GM23338 (cell line): ENCODE measurements around the gene GPC5. TPM values are rescaled to one million over a fixed set of nuclear protein-coding genes. Genes with fewer than 3 reads are reported as not detected.
"Not testable (repeated sequence)": the region's sequence is repeated elsewhere in the genome, so short reads cannot be mapped to it uniquely, and the experiment has no call there.

ENCODE experiments used
- ATAC-seq: fragments of 200-7000 bp; cut with Tn5 transposase; 3 replicates; pipeline ENCODE4 v1.9.1; 2020
- DNase-seq: peaks from one replicate; pipeline ENCODE4 v3.0.0-alpha.2; 2015; ENCODE audit warnings: low spot score
- H2AFZ ChIP-seq: fragments of 200-600 bp; sonication (generic); 2 replicates; pipeline ENCODE4 v1.8.0; 2016; ENCODE audit warnings: antibody characterized with exemption, mild to moderate bottlenecking, moderate library complexity
- H3F3A ChIP-seq: fragments of 200-600 bp; sonication (generic); replicated peaks from 2 replicates; pipeline ENCODE4 v1.8.0; 2017; ENCODE audit warnings: antibody characterized with exemption, mixed run types, low read depth
- H3K27ac ChIP-seq: fragments of 200-600 bp; sonication (generic); 2 replicates; pipeline ENCODE4 v1.6.1; 2016; ENCODE audit warnings: low read depth
- H3K27me3 ChIP-seq: fragments of 200-600 bp; sonication (generic); 2 replicates; pipeline ENCODE4 v1.8.0; 2016; ENCODE audit warnings: mild to moderate bottlenecking, mixed run types, moderate library complexity; ENCODE audit not compliant: insufficient read depth
- H3K36me3 ChIP-seq: fragments of 200-600 bp; sonication (generic); 2 replicates; pipeline ENCODE4 v1.8.0; 2016; ENCODE audit warnings: mild to moderate bottlenecking; ENCODE audit not compliant: insufficient read depth
- H3K4me1 ChIP-seq: fragments of 200-600 bp; sonication (generic); 2 replicates; pipeline ENCODE4 v1.8.0; 2016; ENCODE audit warnings: mild to moderate bottlenecking, moderate library complexity; ENCODE audit not compliant: insufficient read depth
- H3K4me2 ChIP-seq: fragments of 200-600 bp; sonication (generic); 2 replicates; pipeline ENCODE4 v1.7.1; 2017; ENCODE audit warnings: mixed run types
- H3K4me3 ChIP-seq: fragments of 200-600 bp; sonication (generic); 2 replicates; pipeline ENCODE4 v1.6.1; 2016; ENCODE audit warnings: mixed run types
- H3K79me2 ChIP-seq: fragments of 200-600 bp; sonication (generic); replicated peaks from 2 replicates; pipeline ENCODE4 v1.8.0; 2017; ENCODE audit warnings: mild to moderate bottlenecking; ENCODE audit not compliant: insufficient read depth
- H3K9me2 ChIP-seq: fragments of 200-600 bp; sonication (generic); 2 replicates; pipeline ENCODE4 v1.8.0; 2017; ENCODE audit not compliant: insufficient read depth
- H4K20me1 ChIP-seq: fragments of 200-600 bp; sonication (generic); replicated peaks from 2 replicates; pipeline ENCODE4 v1.8.0; 2017; ENCODE audit warnings: mild to moderate bottlenecking; ENCODE audit not compliant: insufficient read depth
- H3K27ac Mint-ChIP-seq: 2 replicates; pipeline ENCODE4 v1.8.0; 2020; ENCODE audit warnings: inconsistent platforms, mild to moderate bottlenecking, moderate library complexity, mixed read lengths
- H3K27me3 Mint-ChIP-seq: 3 replicates; pipeline ENCODE4 v1.8.0; 2022; ENCODE audit warnings: low read depth, mild to moderate bottlenecking, moderate library complexity, mixed read lengths, inconsistent platforms; ENCODE audit not compliant: insufficient read depth, poor library complexity
- H3K36me3 Mint-ChIP-seq: 3 replicates; pipeline ENCODE4 v1.8.0; 2021; ENCODE audit warnings: low read depth, mild to moderate bottlenecking, inconsistent platforms, moderate library complexity, mixed read lengths
- H3K4me1 Mint-ChIP-seq: 3 replicates; pipeline ENCODE4 v1.8.0; 2020; ENCODE audit warnings: mild to moderate bottlenecking, inconsistent platforms, mixed read lengths
- H3K4me3 Mint-ChIP-seq: 3 replicates; pipeline ENCODE4 v1.8.0; 2021; ENCODE audit warnings: moderate library complexity, mild to moderate bottlenecking, inconsistent platforms, mixed read lengths
- H3K9me3 Mint-ChIP-seq: 3 replicates; pipeline ENCODE4 v1.8.0; 2020; ENCODE audit warnings: moderate library complexity, mild to moderate bottlenecking, inconsistent platforms, mixed read lengths
- CREB1 ChIP-seq: fragments of 250-450 bp; sonication (Bioruptor Pico); IDR thresholded peaks from 2 replicates; pipeline ENCODE4 v1.5.0; 2020; ENCODE audit warnings: low read depth, mild to moderate bottlenecking, moderate library complexity
- CTCF ChIP-seq, 2 experiments: fragments of 200-600 bp in 1 of 2; sonication (generic) in 1 of 2; conservative IDR thresholded peaks; 2 replicates each; pipeline versions ENCODE4 v1.5.1 to v1.6.1; 2016 to 2017; ENCODE audit warnings: antibody characterized with exemption in 2 of 2, low read depth in 2 of 2, mild to moderate bottlenecking in 2 of 2, moderate library complexity in 1 of 2
- EZH2 ChIP-seq: fragments of 200-600 bp; sonication (generic); IDR thresholded peaks from one replicate; pipeline ENCODE4 v1.8.0; 2017; ENCODE audit warnings: antibody characterized with exemption, mild to moderate bottlenecking, low read depth; ENCODE audit not compliant: unreplicated experiment
- JUNB ChIP-seq: IDR thresholded peaks from one replicate; pipeline ENCODE4 v1.6.1; 2016; ENCODE audit warnings: antibody characterized with exemption; ENCODE audit not compliant: unreplicated experiment
- NANOG ChIP-seq: IDR thresholded peaks from 2 replicates; pipeline ENCODE4 v1.6.1; 2016; ENCODE audit warnings: antibody characterized with exemption, borderline replicate concordance
- REST ChIP-seq: IDR thresholded peaks from one replicate; pipeline ENCODE4 v1.6.1; 2018; ENCODE audit warnings: antibody characterized with exemption; ENCODE audit not compliant: unreplicated experiment
- ZNF331 ChIP-seq: fragments of 250-450 bp; sonication (Bioruptor Pico); IDR thresholded peaks from 2 replicates; pipeline ENCODE4 v1.5.0; 2020; ENCODE audit warnings: low read depth, mild to moderate bottlenecking, moderate library complexity
- polyA plus RNA-seq: library from polyadenylated mRNA; unstranded; fragments of >200 nt; fragmentation: Nextera tagmentation; extraction: Ambion mirVana; gene quantifications from 2 replicates; pipeline ENCODE4 v1.2.1, GENCODE V29; 2016
- total RNA-seq: library from RNA; depleted of rRNA; stranded (reverse); fragments of >200 nt; shearing (Covaris generic); gene quantifications from 2 replicates; pipeline ENCODE4 v1.2.3, GENCODE V29; 2014
- TF ChIP-seq, protein P1 (sequence below): IDR thresholded peaks from 2 replicates; pipeline ENCODE4 v1.6.1; 2016; ENCODE audit warnings: antibody characterized with exemption

Gene GPC5
- total and polyA plus RNA-seq, 2 experiments from 2014 or later, result 0.95 to 1.1 TPM

DNA sequence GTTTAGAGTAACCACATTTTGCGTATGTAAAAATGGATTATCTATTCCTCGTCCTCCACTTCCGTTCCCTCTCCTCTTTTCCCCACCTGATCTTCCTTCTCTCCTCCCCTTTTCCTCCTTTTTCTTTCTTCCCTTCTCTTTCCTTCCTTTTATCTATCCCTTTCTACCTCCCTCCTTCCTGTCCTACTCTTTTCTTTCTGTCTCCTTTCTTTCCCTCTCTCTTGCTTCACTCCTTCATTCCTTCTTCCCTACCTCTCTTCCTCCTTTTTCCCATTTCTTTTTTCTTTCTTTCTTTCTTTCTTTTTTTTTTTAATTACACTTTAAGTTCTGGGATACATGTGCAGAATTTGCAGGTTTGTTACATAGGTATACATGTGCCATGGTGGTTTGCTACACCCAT lies 1139.7 kb downstream of the GPC5 start (continued):
- TF ChIP-seq, protein P1, sequence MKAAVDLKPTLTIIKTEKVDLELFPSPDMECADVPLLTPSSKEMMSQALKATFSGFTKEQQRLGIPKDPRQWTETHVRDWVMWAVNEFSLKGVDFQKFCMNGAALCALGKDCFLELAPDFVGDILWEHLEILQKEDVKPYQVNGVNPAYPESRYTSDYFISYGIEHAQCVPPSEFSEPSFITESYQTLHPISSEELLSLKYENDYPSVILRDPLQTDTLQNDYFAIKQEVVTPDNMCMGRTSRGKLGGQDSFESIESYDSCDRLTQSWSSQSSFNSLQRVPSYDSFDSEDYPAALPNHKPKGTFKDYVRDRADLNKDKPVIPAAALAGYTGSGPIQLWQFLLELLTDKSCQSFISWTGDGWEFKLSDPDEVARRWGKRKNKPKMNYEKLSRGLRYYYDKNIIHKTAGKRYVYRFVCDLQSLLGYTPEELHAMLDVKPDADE, result no peak
- no peak for TF ChIP-seq EZH2
- no peak for TF ChIP-seq ZNF331 (CRISPR knock-in tag)
- no peak for TF ChIP-seq NANOG
- TF ChIP-seq CTCF (conservative IDR thresholded peaks at IDR 0.05; ENCODE audit: low read depth in 2 of 2), result no peak

DNA sequence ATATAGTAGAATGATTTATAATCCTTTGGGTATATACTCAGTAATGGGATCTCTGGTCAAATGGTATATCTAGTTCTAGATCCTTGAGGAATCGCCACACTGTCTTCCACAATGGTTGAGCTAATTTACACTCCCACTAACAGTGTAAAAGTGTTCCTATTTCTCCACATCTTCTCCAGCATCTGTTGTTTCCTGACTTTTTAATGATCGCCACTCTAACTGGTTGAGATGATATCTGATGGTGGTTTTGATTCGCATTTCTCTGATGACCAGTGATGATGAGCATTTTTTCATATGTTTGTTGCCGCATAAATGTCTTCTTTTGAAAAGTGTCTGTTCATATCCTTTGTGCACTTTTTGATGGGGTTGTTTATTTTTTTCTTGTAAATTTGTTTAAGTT lies 1140.7 kb downstream of the GPC5 start:
- H3K4me3 ChIP-seq, H3K9me3 Mint-ChIP-seq, H3K36me3 ChIP-seq, ATAC-seq, H3K4me1 ChIP-seq, H3K27me3 ChIP-seq, H4K20me1 ChIP-seq, H3K36me3 Mint-ChIP-seq, H3K9me2 ChIP-seq, DNase-seq, H2AFZ ChIP-seq, H3K4me3 Mint-ChIP-seq, H3K27me3 Mint-ChIP-seq, H3F3A ChIP-seq, H3K27ac Mint-ChIP-seq, H3K4me2 ChIP-seq, H3K27ac ChIP-seq, H3K4me1 Mint-ChIP-seq, H3K79me2 ChIP-seq: not testable (repeated sequence)

GRCh38 chr13:92547266-92547665 lies 1148.8 kb downstream of the GPC5 start:
- no peaks in the 10 kb centered on the region for H3K4me1 ChIP-seq
- no peaks in the 10 kb centered on the region for H3K36me3 ChIP-seq
- H3K9me2 ChIP-seq, result no peaks in the 10 kb centered on the region
- H4K20me1 ChIP-seq, result no peaks in the 10 kb centered on the region
- H3K4me1 Mint-ChIP-seq, result 0 out of 3 replicates have a peak, but pooled peaks cover 2% of the 10 kb centered on the region
- H2AFZ ChIP-seq, result no peak overlapping the region
- peaks cover 4% of the 10 kb centered on the region; the same call in 2 of the 3 replicates for H3K9me3 Mint-ChIP-seq
- no peak overlapping the region for H3K27ac ChIP-seq
- H3K27me3 ChIP-seq, result no peaks in the 10 kb centered on the region
- H3K79me2 ChIP-seq, result no peaks in the 10 kb centered on the region
- DNase-seq (no peak), ATAC-seq (no peak)
- H3K36me3 Mint-ChIP-seq, result 0 out of 3 replicates have a peak, but pooled peaks cover 3% of the 10 kb centered on the region
- H3K27me3 Mint-ChIP-seq, result no peaks in the 10 kb centered on the region
- H3K27ac Mint-ChIP-seq, result no peak overlapping the region
- H3K4me2 ChIP-seq, result no peak overlapping the region
- no peak overlapping the region for H3K4me3 ChIP-seq
- no peaks in the 10 kb centered on the region for H3F3A ChIP-seq
- no peak overlapping the region for H3K4me3 Mint-ChIP-seq
- TF ChIP-seq CTCF (conservative IDR thresholded peaks at IDR 0.05; ENCODE audit: low read depth in 2 of 2) (no peak), JUNB (no peak), CREB1 (CRISPR knock-in tag) (no peak), REST (no peak), EZH2 (no peak)
- TF ChIP-seq, protein P1, result no peak
